ENCODE data around the gene ATP13A3. TPM values are rescaled to one million over a fixed set of nuclear protein-coding genes. Genes with fewer than 3 reads are reported as not detected.

ATP13A3 gene
- total and polyA plus RNA-seq, 2 of the 4 experiments (the other 2 are of a cell fraction), result 48.1 to 154 TPM

DNA sequence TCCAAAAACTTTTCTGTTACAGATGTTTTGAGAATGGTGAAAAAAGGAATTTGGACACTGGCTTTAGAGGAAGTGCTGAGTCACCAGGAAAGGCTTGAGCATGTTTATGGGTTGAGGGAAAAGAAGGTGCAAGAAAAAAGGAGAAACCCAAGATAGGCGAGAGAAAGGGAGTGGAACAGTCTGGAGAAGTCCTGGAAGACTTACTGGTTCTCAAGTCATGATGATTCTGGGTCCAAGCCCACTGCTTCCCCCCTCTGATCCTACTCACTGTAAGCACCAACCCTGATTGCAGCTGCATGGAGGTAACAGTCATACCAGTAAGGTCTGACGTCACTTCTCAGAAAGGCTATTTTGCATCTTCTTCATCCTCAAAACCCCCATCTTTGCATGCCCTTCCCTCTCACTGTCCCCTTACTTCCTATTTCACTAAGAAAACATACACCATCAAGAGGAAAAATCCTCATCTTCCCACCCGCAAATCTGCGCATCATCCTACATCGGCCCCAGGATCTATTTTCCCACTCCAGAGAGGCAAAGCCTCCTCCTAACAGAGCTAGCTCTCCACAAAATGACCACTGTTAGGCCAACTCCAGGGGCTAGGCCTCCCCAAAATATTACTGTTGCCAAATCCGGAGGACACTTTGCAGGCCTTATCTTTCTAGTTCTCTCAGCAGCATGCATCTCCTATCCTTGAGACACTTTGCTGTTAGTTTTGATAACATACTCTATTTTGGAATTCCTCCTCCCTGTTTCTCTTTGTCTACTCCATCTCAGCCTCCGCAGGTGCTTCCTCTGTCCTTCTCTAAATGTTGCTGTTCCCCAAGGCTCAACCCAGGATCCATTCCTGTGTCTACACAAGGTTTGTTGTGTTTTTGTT lies 3.2 kb upstream of the ATP13A3 start:
- Histone ChIP-seq H3K36me3 (ENCODE audit: control insufficient read depth, insufficient read depth, low read length) (no peaks in the 10 kb centered on the region), H4K5ac (ENCODE audit: low read depth, low read length) (peak overlapping the region; percentile 81), H3K23ac (ENCODE audit: low read depth, low read length) (peak overlapping the region; percentile 93), H2BK15ac (ENCODE audit: low read depth, low read length) (peak overlapping the region; percentile 88; the same call in 2 of the 3 replicates), H3K4me3 (ENCODE audit: insufficient read depth, low read depth, low read length) (no peak overlapping the region), H4K91ac (ENCODE audit: insufficient read depth, low read depth, low read length) (peak overlapping the region; percentile 94), H3K14ac (replicated peaks; ENCODE audit: low read depth, low read length) (peak overlapping the region; percentile 94), H3K4me2 (ENCODE audit: low read depth, low read length) (peak overlapping the region; percentile 54), H2AK9ac (replicated peaks; ENCODE audit: low read depth, low read length, poor library complexity) (peak overlapping the region; percentile 59), H3K9me1 (ENCODE audit: insufficient read depth, low read length) (peaks cover 23% of the 10 kb centered on the region), H3K18ac (ENCODE audit: low read depth, low read length) (peak overlapping the region; percentile 79), H4K20me1 (ENCODE audit: insufficient read depth, low read length) (peaks cover 9% of the 10 kb centered on the region), H3K27ac (ENCODE audit: insufficient read depth, low read length) (peak overlapping the region; percentile 94), H2BK5ac (ENCODE audit: low read depth, low read length, poor library complexity, severe bottlenecking) (peak overlapping the region; percentile 30), H2BK20ac (ENCODE audit: low read depth, low read length) (peak overlapping the region; percentile 95), H2AK5ac (ENCODE audit: low read depth, low read length) (peak overlapping the region; percentile 97), H3K4ac (ENCODE audit: low read depth, low read length) (peak overlapping the region; percentile 97), H3K4me1 (ENCODE audit: control insufficient read depth, insufficient read depth, low read length) (peaks cover 27% of the 10 kb centered on the region), H3K9ac (ENCODE audit: low read depth, low read length) (no peak overlapping the region), H3K56ac (ENCODE audit: extremely low read depth, insufficient read depth, low read length) (no peak overlapping the region), H4K8ac (ENCODE audit: low read depth in 2 of 2, low read length in 2 of 2) (peak overlapping the region; percentile 73 to 92), H2AFZ (replicated peaks; ENCODE audit: low read length, poor library complexity) (peak overlapping the region; percentile 78), H3K79me1 (ENCODE audit: low read depth in 1 of 2, low read length in 2 of 2) (peaks cover 3 to 19% of the 10 kb centered on the region in 2 experiments; a peak in 3 of 4 replicates), H2BK120ac (ENCODE audit: low read depth, low read length) (peak overlapping the region; percentile 95), H3K27me3 (ENCODE audit: control insufficient read depth, insufficient read depth, low read length) (no peaks in the 10 kb centered on the region), H3K9me3 (ENCODE audit: control insufficient read depth, insufficient read depth, low read length) (no peaks in the 10 kb centered on the region)
- POLR2A ChIA-PET (ENCODE audit: unreplicated experiment), result no interaction called here
- intact Hi-C loops (cut with micrococcal nuclease) (loop anchor here (5.0 kb wide), 1 partner anchor 37 kb away; no protein-coding TSS in a partner anchor), in situ Hi-C loops (cut with MboI; ENCODE audit: low sequenced_read_pairs) (no loop called here), dilution Hi-C loops (cut with HindIII; ENCODE audit: low sequenced_read_pairs, unreplicated experiment) (no loop called here)
- DNase-seq, result peak; percentile 62
- 79% methylated on average over 2 of the region's 7 CpGs; no CpG with 5 or more reads in 1 of the 2 experiments for WGBS, 2 experiments (ENCODE audit: extremely low coverage in 2 of 2, insufficient read length in 1 of 2)
- TF ChIP-seq NFE2L2 (IDR thresholded peaks at IDR 0.05; ENCODE audit: low read depth, low read length) (peak; percentile 93), MAFK (IDR thresholded peaks at IDR 0.05; ENCODE audit: low read depth, low read length) (peak; percentile 84), SMC3 (IDR thresholded peaks at IDR 0.05; ENCODE audit: low read depth, low read length) (no peak)
- TF ChIP-seq, protein P1, sequence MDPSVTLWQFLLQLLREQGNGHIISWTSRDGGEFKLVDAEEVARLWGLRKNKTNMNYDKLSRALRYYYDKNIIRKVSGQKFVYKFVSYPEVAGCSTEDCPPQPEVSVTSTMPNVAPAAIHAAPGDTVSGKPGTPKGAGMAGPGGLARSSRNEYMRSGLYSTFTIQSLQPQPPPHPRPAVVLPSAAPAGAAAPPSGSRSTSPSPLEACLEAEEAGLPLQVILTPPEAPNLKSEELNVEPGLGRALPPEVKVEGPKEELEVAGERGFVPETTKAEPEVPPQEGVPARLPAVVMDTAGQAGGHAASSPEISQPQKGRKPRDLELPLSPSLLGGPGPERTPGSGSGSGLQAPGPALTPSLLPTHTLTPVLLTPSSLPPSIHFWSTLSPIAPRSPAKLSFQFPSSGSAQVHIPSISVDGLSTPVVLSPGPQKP (IDR thresholded peaks at IDR 0.05; ENCODE audit: borderline replicate concordance, low read depth, low read length), result no peak
- no TSS peak for BruUV-seq (replicated peaks)
- ATAC-seq (ENCODE audit: low read depth), result no peak
- CTCF ChIA-PET, result interaction anchor here (1.4 to 1.5 kb wide), 2 partner anchors 8 to 146 kb away, joined by 3 to 4 read pairs; no protein-coding TSS in a partner anchor

All from IMR-90 (cell line).